ENCODE measurements around the gene YLPM1. TPM values are rescaled to one million over a fixed set of nuclear protein-coding genes. Genes with fewer than 3 reads are reported as not detected.
A peak's percentile ranks its signal among the peaks of the same experiment; 100 is the strongest.

YLPM1 gene
- total RNA-seq, 1 donor = 39.7 TPM

GRCh38 chr14:74801396-74801795, 38.3 kb downstream of the YLPM1 start:
- TF ChIP-seq CTCF (IDR thresholded peaks at IDR 0.05; ENCODE audit: insufficient read depth, low read length) = no peak
- no peak for DNase-seq (ENCODE audit: low read depth)
- no peak overlapping the region for H3K4me3 ChIP-seq (ENCODE audit: low read depth, low read length)

GRCh38 chr14:74804219-74804825, 41.2 kb downstream of the YLPM1 start:
- H3K4me3 ChIP-seq (ENCODE audit: low read depth, low read length) = no peak overlapping the region
- DNase-seq (ENCODE audit: low read depth) = peak; percentile 72
- peak; percentile 72 for TF ChIP-seq CTCF (IDR thresholded peaks at IDR 0.05; ENCODE audit: insufficient read depth, low read length)

GRCh38 chr14:74807853-74808545, 44.9 kb downstream of the YLPM1 start:
- no peak for DNase-seq (ENCODE audit: low read depth)
- no peak overlapping the region for H3K4me3 ChIP-seq (ENCODE audit: low read depth, low read length)
- TF ChIP-seq CTCF (IDR thresholded peaks at IDR 0.05; ENCODE audit: insufficient read depth, low read length) = no peak

GRCh38 chr14:74816124-74816523, 53.0 kb downstream of the YLPM1 start:
- no peak for DNase-seq (ENCODE audit: low read depth)
- H3K4me3 ChIP-seq (ENCODE audit: low read depth, low read length) = no peak overlapping the region
- no peak for TF ChIP-seq CTCF (IDR thresholded peaks at IDR 0.05; ENCODE audit: insufficient read depth, low read length)

GRCh38 chr14:74820288-74820687, 57.2 kb downstream of the YLPM1 start:
- TF ChIP-seq CTCF (IDR thresholded peaks at IDR 0.05; ENCODE audit: insufficient read depth, low read length) = no peak
- no peak for DNase-seq (ENCODE audit: low read depth)
- no peak overlapping the region for H3K4me3 ChIP-seq (ENCODE audit: low read depth, low read length)

GRCh38 chr14:74821267-74821915, 58.3 kb downstream of the YLPM1 start:
- no peak for DNase-seq (ENCODE audit: low read depth)
- no peak overlapping the region for H3K4me3 ChIP-seq (ENCODE audit: low read depth, low read length)
- no peak for TF ChIP-seq CTCF (IDR thresholded peaks at IDR 0.05; ENCODE audit: insufficient read depth, low read length)
